SK-N-SH (cell line): Measurements from ENCODE around the gene SPTBN5.

ENCODE experiments used
- CTCF ChIP-seq: fragments of 200-600 bp; sonication (generic); IDR thresholded peaks from 2 replicates; pipeline ENCODE4 v1.6.1; 2017; ENCODE audit warnings: antibody characterized with exemption, mild to moderate bottlenecking, moderate library complexity
- GATA2 ChIP-seq: sonication (generic); formaldehyde crosslinking; IDR thresholded peaks from 2 replicates; pipeline ENCODE4 v1.5.0; 2020; ENCODE audit warnings: mild to moderate bottlenecking, missing genetic modification reagents
- JUND ChIP-seq: IDR thresholded peaks from 2 replicates; pipeline ENCODE4 v1.4.0; 2012
- POLR2AphosphoS5 ChIP-seq: IDR thresholded peaks from 2 replicates; pipeline ENCODE4 v1.6.1; 2012; ENCODE audit warnings: low read depth, low read length
- TAF1 ChIP-seq: IDR thresholded peaks from 2 replicates; pipeline ENCODE4 v1.6.1; 2012; ENCODE audit warnings: low read depth, mild to moderate bottlenecking, low read length, moderate library complexity, borderline replicate concordance

GRCh38 chr15:41848631-41849030, 45.2 kb downstream of the SPTBN5 start:
- no peak for TF ChIP-seq CTCF
- TF ChIP-seq POLR2AphosphoS5: no peak
- no peak for TF ChIP-seq JUND
- TF ChIP-seq GATA2: no peak
- no peak for TF ChIP-seq TAF1
